ENCODE results near the gene CHD1L.

- TF ChIP-seq CTCF (IDR thresholded peaks at IDR 0.05; ENCODE audit: extremely low read depth in 1 of 2, insufficient read depth in 1 of 2, low read depth in 1 of 2, low read length in 2 of 2) (no peak), EZH2 (IDR thresholded peaks at IDR 0.05; ENCODE audit: borderline replicate concordance, low read depth, low read length, severe bottlenecking) (no peak), POLR2A (IDR thresholded peaks at IDR 0.05; ENCODE audit: low read depth, low read length) (no peak), FOS (IDR thresholded peaks at IDR 0.05; ENCODE audit: borderline replicate concordance, insufficient read depth, low read length) (no peak)
Observed at GRCh38 chr1:147211577-147211976, 30.9 kb upstream of the CHD1L start.

Data from endothelial cell of umbilical vein (primary cell).